CD4-positive, alpha-beta memory T cell (primary cell): ENCODE measurements around the gene KLRC2. TPM values are rescaled to one million over a fixed set of nuclear protein-coding genes. Genes with fewer than 3 reads are reported as not detected.
A peak's percentile ranks its signal among the peaks of the same experiment; 100 is the strongest.
"Not testable (repeated sequence)": the region's sequence is repeated elsewhere in the genome, so short reads cannot be mapped to it uniquely, and the experiment has no call there.

Experiments
- CTCF ChIA-PET: fragments of 350-600 bp; sonication (Branson Sonifier 250); formaldehyde crosslinking; loops from one replicate; lab custom pipeline; 2021; ENCODE audit warnings: inconsistent platforms; ENCODE audit not compliant: partially characterized antibody; lab: Charles Lee
- POLR2A ChIA-PET: fragments of 350-600 bp; sonication (Branson Sonifier 250); formaldehyde crosslinking; loops from one replicate; lab custom pipeline; 2021; ENCODE audit not compliant: partially characterized antibody; lab: Charles Lee
- DNase-seq, 5 donors: peaks; one replicate each; pipeline versions ENCODE4 v3.0.0 to v3.0.0-alpha.2; 2020 to 2022; ENCODE audit warnings: mixed read lengths in 1 of 5
- H3K27ac ChIP-seq: one replicate; pipeline ENCODE4 v1.7.0; 2013; ENCODE audit warnings: low read depth, low read length
- H3K27me3 ChIP-seq: 2 replicates; pipeline ENCODE4 v1.7.0; 2013; ENCODE audit warnings: mild to moderate bottlenecking, low read length, moderate library complexity; ENCODE audit not compliant: insufficient read depth
- H3K36me3 ChIP-seq: 2 replicates; pipeline ENCODE4 v1.7.0; 2013; ENCODE audit warnings: mild to moderate bottlenecking, low read length, moderate library complexity; ENCODE audit not compliant: insufficient read depth
- H3K4me1 ChIP-seq: 2 replicates; pipeline ENCODE4 v1.7.0; 2013; ENCODE audit warnings: mild to moderate bottlenecking, low read length, moderate library complexity; ENCODE audit not compliant: insufficient read depth
- H3K4me3 ChIP-seq, 2 donors: one replicate each; pipeline ENCODE4 v1.7.0; 2013; ENCODE audit warnings: low read length in 2 of 2, mild to moderate bottlenecking in 1 of 2
- H3K9me3 ChIP-seq, 2 donors: one replicate each; pipeline ENCODE4 v1.7.0; 2013; ENCODE audit warnings: low read length in 2 of 2, control low read depth in 1 of 2; ENCODE audit not compliant: control insufficient read depth in 1 of 2
- H3K27ac Mint-ChIP-seq, 7 donors: one replicate each; pipeline ENCODE4 v1.8.0; 2020 to 2021; ENCODE audit warnings: mixed read lengths in 7 of 7, mild to moderate bottlenecking in 6 of 7, inconsistent platforms in 3 of 7, moderate library complexity in 3 of 7
- H3K27me3 Mint-ChIP-seq, 2 donors: one replicate each; pipeline ENCODE4 v1.8.0; 2020 to 2021; ENCODE audit warnings: mixed read lengths in 2 of 2
- H3K36me3 Mint-ChIP-seq, 2 donors: one replicate each; pipeline ENCODE4 v1.8.0; 2020 to 2021; ENCODE audit warnings: mixed read lengths in 2 of 2, inconsistent platforms in 1 of 2, mild to moderate bottlenecking in 1 of 2
- H3K4me1 Mint-ChIP-seq, 4 donors: one replicate each; pipeline ENCODE4 v1.8.0; 2020 to 2021; ENCODE audit warnings: mixed read lengths in 4 of 4, mild to moderate bottlenecking in 1 of 4
- H3K4me3 Mint-ChIP-seq, 8 donors: one replicate each; pipeline ENCODE4 v1.8.0; 2020 to 2021; ENCODE audit warnings: mixed read lengths in 8 of 8, mild to moderate bottlenecking in 7 of 8, moderate library complexity in 6 of 8, inconsistent platforms in 3 of 8
- H3K9me3 Mint-ChIP-seq, 8 donors: one replicate each; pipeline ENCODE4 v1.8.0; 2020 to 2021; ENCODE audit warnings: mixed read lengths in 8 of 8, mild to moderate bottlenecking in 5 of 8, inconsistent platforms in 3 of 8, moderate library complexity in 1 of 8
- intact Hi-C: fragments of 100-400 bp; cut with micrococcal nuclease; formaldehyde crosslinking; loops from one replicate; pipeline ENCODE4 v1.15.1; 2023
- polyA plus RNA-seq, 2 donors: library from polyadenylated mRNA; unstranded; fragments of 300-500 nt; fragmentation: Illumina TruSeq; gene quantifications; one replicate each; pipeline ENCODE4 v1.2.3, GENCODE V29; 2021
- total RNA-seq, 2 experiments: library from RNA; stranded (reverse); gene quantifications; one replicate each; pipeline ENCODE4 v1.2.3, GENCODE V29; 2021

KLRC2 gene
- total and polyA plus RNA-seq, 4 experiments from 2014 or later = not detected

DNA sequence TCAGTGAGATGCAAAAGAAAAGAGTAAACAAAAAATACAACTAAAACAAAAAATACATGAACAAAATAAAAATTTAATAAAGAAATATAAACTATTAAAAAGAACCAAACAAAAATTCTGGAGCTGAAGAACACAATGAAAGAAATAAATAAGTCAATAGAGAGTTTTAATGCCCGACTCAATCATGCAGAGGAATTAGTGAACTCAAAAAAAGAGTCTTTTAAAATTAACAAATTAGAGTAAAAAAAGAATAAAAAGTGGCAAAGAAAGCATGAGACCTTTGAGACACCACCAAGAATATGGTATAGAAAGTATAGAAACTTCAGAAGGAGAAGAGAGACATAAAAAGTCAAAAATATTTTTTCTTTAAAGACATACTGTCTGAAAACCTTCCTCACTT lies 20.0 kb upstream of the KLRC2 start:
- H3K27me3 ChIP-seq = no peaks in the 10 kb centered on the region
- POLR2A ChIA-PET = no interaction called here
- Mint-ChIP-seq H3K27ac (no peak overlapping the region), H3K9me3 (peaks cover 13 to 50% (median 26%) of the 10 kb centered on the region in 8 donors), H3K36me3 (peaks cover 0 to 4% of the 10 kb centered on the region in 2 donors), H3K4me3 (no peak overlapping the region), H3K4me1 (no peaks in the 10 kb centered on the region), H3K27me3 (no peaks in the 10 kb centered on the region)
- CTCF ChIA-PET = no interaction called here
- no peak overlapping the region for H3K4me3 ChIP-seq
- no peak overlapping the region for H3K27ac ChIP-seq
- no peak for DNase-seq
- H3K36me3 ChIP-seq = no peaks in the 10 kb centered on the region
- intact Hi-C loops = no loop called here
- peaks cover 0 to 11% of the 10 kb centered on the region in 2 donors for H3K9me3 ChIP-seq
- no peaks in the 10 kb centered on the region for H3K4me1 ChIP-seq

DNA sequence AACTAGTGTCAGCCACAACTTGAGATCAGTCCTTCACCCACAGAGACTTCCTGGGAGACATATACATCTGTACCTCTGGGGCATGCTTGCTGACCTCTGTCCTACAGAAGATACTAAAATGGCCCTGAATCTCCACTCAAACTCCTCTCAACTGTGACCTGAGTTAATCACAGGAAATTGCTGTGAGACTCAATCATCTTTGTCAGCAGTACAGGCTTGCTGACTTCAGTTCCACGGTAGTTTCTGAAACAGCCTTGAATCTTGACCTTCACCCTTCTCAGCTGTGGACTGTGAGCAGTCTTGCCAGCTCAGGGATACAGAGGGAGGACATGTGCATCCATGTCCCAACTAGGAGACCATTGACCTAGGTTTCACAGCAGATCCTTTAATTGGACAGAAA lies 18.7 kb upstream of the KLRC2 start:
- Histone ChIP-seq H3K36me3 (no peaks in the 10 kb centered on the region), H3K9me3 (peaks cover 0 to 11% of the 10 kb centered on the region in 2 donors), H3K4me1 (no peaks in the 10 kb centered on the region), H3K4me3 (no peak overlapping the region), H3K27ac (no peak overlapping the region), H3K27me3 (no peaks in the 10 kb centered on the region)
- CTCF ChIA-PET = no interaction called here
- H3K4me3 Mint-ChIP-seq = no peak overlapping the region
- H3K27ac Mint-ChIP-seq = no peak overlapping the region
- no peaks in the 10 kb centered on the region for H3K27me3 Mint-ChIP-seq
- DNase-seq = no peak
- H3K4me1 Mint-ChIP-seq = no peaks in the 10 kb centered on the region
- peaks cover 0 to 4% of the 10 kb centered on the region in 2 donors for H3K36me3 Mint-ChIP-seq
- intact Hi-C loops = no loop called here
- H3K9me3 Mint-ChIP-seq = peaks cover 13 to 41% (median 25%) of the 10 kb centered on the region in 8 donors
- POLR2A ChIA-PET = no interaction called here

DNA sequence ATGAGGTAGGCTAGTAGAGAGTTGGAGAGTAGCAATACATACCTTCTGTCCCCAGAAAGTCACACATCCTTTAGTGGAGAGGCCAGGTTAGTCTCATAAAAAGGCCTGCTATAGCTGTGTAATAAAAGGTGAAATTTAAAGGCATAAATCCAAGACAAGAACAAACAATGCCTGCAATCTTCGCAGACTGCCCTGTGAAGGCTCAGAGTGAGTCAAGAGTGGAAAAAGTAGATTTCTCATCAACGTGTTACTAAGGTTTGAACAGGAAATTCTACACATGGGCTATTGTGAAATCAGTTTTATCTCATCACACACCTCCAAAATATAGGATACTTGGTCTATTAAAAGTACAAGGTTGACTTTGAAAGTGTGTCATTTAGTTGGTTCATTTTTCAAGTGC lies 17.3 kb upstream of the KLRC2 start, which contains the start of gene KLRC1:
TSS of gene KLRC1 (minus strand) at position 222 of the 400 bp plus-strand sequence. CDS start 2,221 bp downstream, outside the sequence.
- DNase-seq = no peak
- ChIA-PET CTCF (no interaction called here), POLR2A (no interaction called here)
- peaks cover 0 to 4% of the 10 kb centered on the region in 2 donors for H3K36me3 Mint-ChIP-seq
- intact Hi-C loops = no loop called here
- Histone ChIP-seq H3K36me3 (no peaks in the 10 kb centered on the region), H3K9me3 (peaks cover 0 to 11% of the 10 kb centered on the region in 2 donors), H3K4me1 (no peaks in the 10 kb centered on the region), H3K4me3 (no peak within 1 kb of the TSS), H3K27me3 (no peaks in the 10 kb centered on the region), H3K27ac (no peak within 1 kb of the TSS)
- no peaks in the 10 kb centered on the region for H3K27me3 Mint-ChIP-seq
- no peak within 1 kb of the TSS for H3K4me3 Mint-ChIP-seq
- peaks cover 13 to 32% (median 25%) of the 10 kb centered on the region in 8 donors for H3K9me3 Mint-ChIP-seq
- H3K4me1 Mint-ChIP-seq = no peaks in the 10 kb centered on the region
- no peak within 1 kb of the TSS for H3K27ac Mint-ChIP-seq

DNA sequence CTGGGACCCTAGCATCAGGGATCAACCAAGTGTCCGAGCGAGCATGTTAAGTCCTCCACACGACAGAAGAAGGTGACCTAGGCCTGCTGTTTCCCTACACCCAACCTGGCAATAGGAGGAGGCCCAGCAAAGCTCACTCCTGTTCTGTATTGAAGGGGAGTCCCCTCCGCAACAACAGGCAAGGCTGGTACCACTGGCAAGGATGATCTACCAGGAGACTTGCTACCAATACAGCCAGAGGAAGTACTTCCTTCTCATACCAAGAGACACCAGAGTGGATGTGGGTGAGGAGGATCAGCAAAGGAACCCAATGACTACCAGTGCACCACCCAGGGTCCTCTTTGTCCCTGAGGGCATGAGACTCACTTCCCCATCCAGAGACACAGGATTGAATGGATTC lies 12.4 kb upstream of the KLRC2 start:
- peak overlapping the region in 1 of 7 donors; percentile 1 for H3K27ac Mint-ChIP-seq
- Histone ChIP-seq H3K4me3 (no peak overlapping the region), H3K36me3 (no peaks in the 10 kb centered on the region), H3K9me3 (no peaks in the 10 kb centered on the region), H3K4me1 (no peaks in the 10 kb centered on the region), H3K27ac (no peak overlapping the region), H3K27me3 (no peaks in the 10 kb centered on the region)
- H3K4me3 Mint-ChIP-seq = no peak overlapping the region
- CTCF ChIA-PET = no interaction called here
- no peaks in the 10 kb centered on the region for H3K4me1 Mint-ChIP-seq
- H3K27me3 Mint-ChIP-seq = peaks cover 0 to 4% of the 10 kb centered on the region in 2 donors
- no peak for DNase-seq
- POLR2A ChIA-PET = no interaction called here
- H3K36me3 Mint-ChIP-seq = no peaks in the 10 kb centered on the region
- H3K9me3 Mint-ChIP-seq = no peaks in the 10 kb centered on the region
- intact Hi-C loops = no loop called here

- POLR2A ChIA-PET, H3K4me1 Mint-ChIP-seq, H3K36me3 Mint-ChIP-seq, H3K27ac Mint-ChIP-seq, DNase-seq, H3K36me3 ChIP-seq, H3K4me3 ChIP-seq, H3K9me3 Mint-ChIP-seq, H3K27me3 ChIP-seq, H3K27me3 Mint-ChIP-seq, H3K4me3 Mint-ChIP-seq, H3K27ac ChIP-seq, H3K4me1 ChIP-seq, H3K9me3 ChIP-seq, CTCF ChIA-PET, intact Hi-C loops: not testable (repeated sequence)
Measured at GRCh38 chr12:10446052-10446451, 10.2 kb upstream of the KLRC2 start.

- POLR2A ChIA-PET, H3K4me3 Mint-ChIP-seq: not testable (repeated sequence)
Measured at GRCh38 chr12:10441144-10441543, 5.3 kb upstream of the KLRC2 start.

DNA sequence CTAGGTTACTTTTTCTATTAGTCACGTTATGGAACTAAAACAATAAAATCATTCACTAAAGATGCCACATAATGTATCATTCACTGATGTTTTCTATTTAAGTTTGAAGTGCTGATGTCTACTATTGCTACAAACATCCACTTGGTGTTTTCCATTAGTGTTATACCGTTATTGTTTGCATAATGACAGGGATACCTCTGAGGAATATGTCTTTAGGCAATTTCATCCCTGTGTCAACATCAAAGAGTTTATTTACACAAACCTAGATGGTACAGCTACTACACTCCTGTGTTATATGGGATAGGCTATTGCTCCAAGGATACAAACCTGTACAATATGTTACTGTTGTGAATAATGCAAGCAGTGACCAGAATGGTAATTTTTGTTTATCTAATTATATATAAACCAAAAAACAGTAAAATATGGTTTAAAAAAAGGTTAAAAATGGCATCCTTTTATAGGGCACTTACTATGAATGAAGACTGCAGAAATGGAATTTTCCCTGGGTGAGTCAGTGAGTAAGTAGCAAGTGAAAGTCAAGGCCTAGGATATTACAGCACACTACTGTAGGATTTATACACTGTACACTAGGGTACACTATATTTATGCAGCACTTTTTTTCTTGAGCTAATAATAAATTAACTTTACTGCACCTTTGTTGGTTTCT lies 3.9 kb upstream of the KLRC2 start:
- H3K4me1 Mint-ChIP-seq, POLR2A ChIA-PET, H3K9me3 ChIP-seq, H3K4me3 Mint-ChIP-seq, H3K27ac ChIP-seq, intact Hi-C loops, H3K36me3 ChIP-seq, H3K27me3 Mint-ChIP-seq, DNase-seq, H3K36me3 Mint-ChIP-seq, H3K27ac Mint-ChIP-seq, H3K4me3 ChIP-seq, H3K27me3 ChIP-seq, H3K4me1 ChIP-seq, H3K9me3 Mint-ChIP-seq, CTCF ChIA-PET: not testable (repeated sequence)

More at GRCh38 chr12:10441144-10441543, 5.3 kb upstream of the KLRC2 start:
- H3K27me3 ChIP-seq, H3K4me3 ChIP-seq, H3K9me3 Mint-ChIP-seq, H3K36me3 ChIP-seq, DNase-seq, intact Hi-C loops, H3K4me1 Mint-ChIP-seq, H3K27me3 Mint-ChIP-seq, H3K4me1 ChIP-seq, CTCF ChIA-PET, H3K27ac Mint-ChIP-seq, H3K27ac ChIP-seq, H3K9me3 ChIP-seq, H3K36me3 Mint-ChIP-seq: not testable (repeated sequence)
